Tibial artery (tissue), 4 donors: Measurements from ENCODE around the gene CHKB.

Experiments
- DNase-seq, 2 donors: peaks; one replicate each; pipeline ENCODE4 v3.0.0-alpha.2; 2019
- H3K27ac ChIP-seq, 2 donors: fragments of 200-600 bp; sonication (generic) in 1 of 2; 1 replicate in 1 of 2; 2 replicates in 1 of 2; pipeline ENCODE4 v1.5.1; 2018 to 2019; ENCODE audit warnings: mild to moderate bottlenecking in 1 of 2
- H3K27me3 ChIP-seq, 2 donors: fragments of 200-600 bp; sonication (generic) in 1 of 2; one replicate each; pipeline versions ENCODE4 v1.5.1 to v1.6.0; 2016 to 2019
- H3K36me3 ChIP-seq, 3 donors: fragments of 200-600 bp; sonication (generic) in 2 of 3; one replicate each; pipeline ENCODE4 v1.5.1; 2016 to 2019; ENCODE audit warnings: mild to moderate bottlenecking in 2 of 3
- H3K4me1 ChIP-seq, 4 donors: fragments of 200-600 bp; sonication (generic) in 2 of 4; 1 replicate in 3 of 4; 2 replicates in 1 of 4; pipeline ENCODE4 v1.5.1; 2016 to 2019
- H3K4me3 ChIP-seq, 2 donors: fragments of 200-600 bp; sonication (generic) in 1 of 2; 1 replicate in 1 of 2; 2 replicates in 1 of 2; pipeline ENCODE4 v1.5.1; 2018 to 2019; ENCODE audit warnings: mild to moderate bottlenecking in 2 of 2
- H3K9me3 ChIP-seq, 3 donors: fragments of 200-600 bp; sonication (generic) in 1 of 3; one replicate each; pipeline ENCODE4 v1.5.1; 2016 to 2019
- intact Hi-C: fragments of 100-400 bp; cut with DNase I; formaldehyde crosslinking; loops from one replicate; pipeline ENCODE4 v1.15.0; 2023; ENCODE audit warnings: low total_unique reads
- TF ChIP-seq, protein P1 (sequence below), 2 experiments: fragments of 200-600 bp in 1 of 2; fragments of 450-650 bp in 1 of 2; IDR thresholded peaks; one replicate each; pipeline ENCODE4 v1.5.1; 2017 to 2019; ENCODE audit warnings: antibody characterized with exemption in 2 of 2, mild to moderate bottlenecking in 1 of 2, moderate library complexity in 1 of 2

CHKB gene

DNA sequence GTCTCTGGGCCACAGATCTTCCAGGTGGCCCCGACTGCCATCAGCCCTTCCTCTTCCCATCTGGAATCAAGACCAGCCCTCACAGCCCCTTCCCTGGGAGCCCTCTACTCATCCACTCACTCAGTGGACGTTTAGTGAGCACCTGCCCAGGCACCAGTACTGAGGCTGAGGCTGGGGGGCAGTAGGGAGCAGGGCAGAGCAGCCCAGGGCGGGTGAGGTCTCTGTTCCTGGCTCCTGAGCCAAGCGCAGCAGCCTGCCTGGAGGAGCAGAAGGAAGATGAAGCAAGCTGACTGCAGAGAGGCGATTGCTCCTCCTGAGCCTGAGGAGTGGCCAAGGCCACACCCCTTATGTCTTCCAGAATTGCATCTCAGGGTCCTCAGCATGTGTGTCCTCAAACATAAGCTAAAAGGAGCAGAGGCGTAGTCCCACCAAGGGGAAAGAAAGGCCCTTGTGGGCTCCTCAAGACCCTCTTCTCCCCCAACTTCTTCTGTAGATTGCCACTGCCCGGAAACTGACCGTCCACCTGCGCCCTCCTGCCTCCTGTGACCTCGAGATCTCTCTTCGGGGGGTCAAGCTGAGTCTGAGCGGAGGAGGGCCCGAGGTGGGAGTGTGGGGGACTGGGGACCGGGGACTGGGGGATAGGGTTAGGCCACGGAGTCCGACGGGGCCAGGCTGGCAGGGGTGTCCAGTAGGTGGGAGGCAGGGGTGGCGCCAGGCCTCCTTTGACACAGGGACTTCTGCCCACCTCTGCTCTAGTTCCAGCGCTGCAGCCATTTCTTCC lies 23.7 kb upstream of the CHKB start:
- H3K4me1 ChIP-seq: peaks cover 0 to 1% (median 0%) of the 10 kb centered on the region in 4 donors
- H3K27ac ChIP-seq: no peak overlapping the region
- intact Hi-C loops: no loop called here
- H3K9me3 ChIP-seq: no peaks in the 10 kb centered on the region
- no peaks in the 10 kb centered on the region for H3K36me3 ChIP-seq
- H3K4me3 ChIP-seq: no peak overlapping the region
- TF ChIP-seq, protein P1, sequence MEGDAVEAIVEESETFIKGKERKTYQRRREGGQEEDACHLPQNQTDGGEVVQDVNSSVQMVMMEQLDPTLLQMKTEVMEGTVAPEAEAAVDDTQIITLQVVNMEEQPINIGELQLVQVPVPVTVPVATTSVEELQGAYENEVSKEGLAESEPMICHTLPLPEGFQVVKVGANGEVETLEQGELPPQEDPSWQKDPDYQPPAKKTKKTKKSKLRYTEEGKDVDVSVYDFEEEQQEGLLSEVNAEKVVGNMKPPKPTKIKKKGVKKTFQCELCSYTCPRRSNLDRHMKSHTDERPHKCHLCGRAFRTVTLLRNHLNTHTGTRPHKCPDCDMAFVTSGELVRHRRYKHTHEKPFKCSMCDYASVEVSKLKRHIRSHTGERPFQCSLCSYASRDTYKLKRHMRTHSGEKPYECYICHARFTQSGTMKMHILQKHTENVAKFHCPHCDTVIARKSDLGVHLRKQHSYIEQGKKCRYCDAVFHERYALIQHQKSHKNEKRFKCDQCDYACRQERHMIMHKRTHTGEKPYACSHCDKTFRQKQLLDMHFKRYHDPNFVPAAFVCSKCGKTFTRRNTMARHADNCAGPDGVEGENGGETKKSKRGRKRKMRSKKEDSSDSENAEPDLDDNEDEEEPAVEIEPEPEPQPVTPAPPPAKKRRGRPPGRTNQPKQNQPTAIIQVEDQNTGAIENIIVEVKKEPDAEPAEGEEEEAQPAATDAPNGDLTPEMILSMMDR (IDR thresholded peaks at IDR 0.05): no peak
- no peak for DNase-seq
- peaks cover under 1 to 94% of the 10 kb centered on the region in 2 donors for H3K27me3 ChIP-seq

DNA sequence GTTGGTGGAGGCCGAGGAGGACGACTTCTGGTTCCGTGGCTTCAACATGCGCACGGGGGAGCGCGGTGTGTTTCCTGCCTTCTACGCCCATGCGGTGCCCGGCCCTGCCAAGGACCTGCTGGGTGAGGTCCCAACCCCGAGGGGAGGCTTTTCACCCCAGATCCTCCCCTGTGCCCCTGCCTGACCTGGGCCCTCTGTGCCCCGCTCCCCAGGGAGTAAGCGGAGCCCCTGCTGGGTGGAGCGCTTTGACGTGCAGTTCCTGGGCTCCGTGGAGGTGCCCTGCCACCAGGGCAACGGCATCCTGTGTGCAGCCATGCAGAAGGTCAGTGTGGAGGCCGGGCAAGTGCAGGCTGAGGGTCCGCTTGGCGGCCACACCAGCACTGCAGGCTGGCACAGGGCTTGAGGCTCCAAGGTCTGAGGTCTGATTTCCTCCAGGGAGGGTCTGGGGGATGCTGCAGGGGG lies 23.0 kb upstream of the CHKB start:
- Histone ChIP-seq H3K36me3 (no peaks in the 10 kb centered on the region), H3K9me3 (no peaks in the 10 kb centered on the region), H3K27me3 (peaks cover 5 to 93% of the 10 kb centered on the region in 2 donors), H3K4me1 (peaks cover 0 to 8% (median 5%) of the 10 kb centered on the region in 4 donors), H3K4me3 (no peak overlapping the region), H3K27ac (no peak overlapping the region)
- intact Hi-C loops: no loop called here
- no peak for DNase-seq
- TF ChIP-seq, protein P1 (IDR thresholded peaks at IDR 0.05): no peak

DNA sequence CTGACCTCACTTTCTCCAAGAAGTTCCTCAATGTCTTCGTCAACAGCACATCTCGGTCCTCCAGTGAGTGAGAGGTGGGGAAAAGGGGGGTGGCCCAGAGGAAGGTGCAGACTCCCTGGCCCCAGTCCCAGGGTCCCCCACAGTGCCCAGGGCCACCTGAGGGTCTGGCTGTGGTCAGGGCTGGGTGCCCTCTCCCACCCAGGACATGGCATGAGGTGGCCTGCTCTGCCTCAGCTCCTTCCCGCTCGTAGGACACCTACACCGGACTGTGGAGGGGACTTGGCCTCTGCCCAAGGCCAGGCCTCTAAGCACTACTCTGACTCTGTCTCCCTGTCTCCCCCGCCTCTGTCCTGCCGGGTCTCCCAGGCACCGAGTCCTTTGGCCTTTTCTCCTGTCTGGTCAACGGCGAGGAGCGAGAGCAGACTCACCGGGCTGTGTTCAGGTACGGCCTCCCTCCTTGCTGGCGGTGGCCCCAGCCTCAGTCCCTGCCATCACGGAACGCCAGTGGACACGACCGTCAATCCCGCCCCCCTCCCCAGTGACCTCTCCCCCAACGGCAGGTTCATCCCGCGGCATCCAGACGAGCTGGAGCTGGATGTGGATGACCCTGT lies 22.5 kb upstream of the CHKB start:
- peaks cover 5 to 91% of the 10 kb centered on the region in 2 donors for H3K27me3 ChIP-seq
- peaks cover 0 to 14% (median 9%) of the 10 kb centered on the region in 4 donors for H3K4me1 ChIP-seq
- intact Hi-C loops: no loop called here
- TF ChIP-seq, protein P1 (IDR thresholded peaks at IDR 0.05): no peak
- H3K9me3 ChIP-seq: no peaks in the 10 kb centered on the region
- no peak overlapping the region for H3K27ac ChIP-seq
- no peaks in the 10 kb centered on the region for H3K36me3 ChIP-seq
- no peak overlapping the region for H3K4me3 ChIP-seq
- DNase-seq: no peak

DNA sequence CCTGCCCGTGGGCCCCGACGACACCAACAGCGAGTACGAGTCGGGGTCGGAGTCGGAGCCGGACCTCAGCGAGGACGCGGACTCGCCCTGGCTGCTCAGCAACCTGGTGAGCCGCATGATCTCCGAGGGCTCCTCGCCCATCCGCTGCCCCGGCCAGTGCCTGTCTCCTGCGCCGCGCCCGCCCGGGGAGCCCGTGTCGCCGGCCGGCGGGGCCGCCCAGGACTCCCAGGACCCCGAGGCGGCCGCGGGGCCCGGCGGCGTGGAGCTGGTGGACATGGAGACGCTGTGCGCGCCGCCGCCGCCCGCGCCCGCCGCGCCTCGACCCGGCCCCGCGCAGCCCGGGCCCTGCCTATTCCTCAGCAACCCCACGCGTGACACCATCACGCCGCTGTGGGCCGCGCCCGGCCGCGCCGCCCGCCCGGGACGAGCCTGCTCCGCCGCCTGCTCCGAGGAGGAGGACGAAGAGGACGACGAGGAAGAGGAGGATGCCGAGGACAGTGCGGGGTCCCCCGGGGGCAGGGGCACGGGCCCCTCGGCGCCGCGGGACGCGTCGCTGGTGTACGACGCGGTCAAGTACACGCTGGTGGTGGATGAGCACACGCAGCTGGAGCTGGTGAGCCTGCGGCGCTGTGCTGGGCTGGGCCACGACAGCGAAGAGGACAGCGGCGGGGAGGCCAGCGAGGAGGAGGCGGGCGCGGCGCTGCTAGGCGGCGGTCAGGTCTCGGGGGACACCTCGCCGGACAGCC lies 21.8 kb upstream of the CHKB start:
- intact Hi-C loops: no loop called here
- no peak overlapping the region for H3K27ac ChIP-seq
- DNase-seq: no peak
- TF ChIP-seq, protein P1 (IDR thresholded peaks at IDR 0.05): no peak
- H3K9me3 ChIP-seq: no peaks in the 10 kb centered on the region
- H3K27me3 ChIP-seq: peaks cover 5 to 91% of the 10 kb centered on the region in 2 donors
- H3K36me3 ChIP-seq: no peaks in the 10 kb centered on the region
- H3K4me3 ChIP-seq: no peak overlapping the region
- peaks cover 0 to 18% (median 10%) of the 10 kb centered on the region in 4 donors for H3K4me1 ChIP-seq

DNA sequence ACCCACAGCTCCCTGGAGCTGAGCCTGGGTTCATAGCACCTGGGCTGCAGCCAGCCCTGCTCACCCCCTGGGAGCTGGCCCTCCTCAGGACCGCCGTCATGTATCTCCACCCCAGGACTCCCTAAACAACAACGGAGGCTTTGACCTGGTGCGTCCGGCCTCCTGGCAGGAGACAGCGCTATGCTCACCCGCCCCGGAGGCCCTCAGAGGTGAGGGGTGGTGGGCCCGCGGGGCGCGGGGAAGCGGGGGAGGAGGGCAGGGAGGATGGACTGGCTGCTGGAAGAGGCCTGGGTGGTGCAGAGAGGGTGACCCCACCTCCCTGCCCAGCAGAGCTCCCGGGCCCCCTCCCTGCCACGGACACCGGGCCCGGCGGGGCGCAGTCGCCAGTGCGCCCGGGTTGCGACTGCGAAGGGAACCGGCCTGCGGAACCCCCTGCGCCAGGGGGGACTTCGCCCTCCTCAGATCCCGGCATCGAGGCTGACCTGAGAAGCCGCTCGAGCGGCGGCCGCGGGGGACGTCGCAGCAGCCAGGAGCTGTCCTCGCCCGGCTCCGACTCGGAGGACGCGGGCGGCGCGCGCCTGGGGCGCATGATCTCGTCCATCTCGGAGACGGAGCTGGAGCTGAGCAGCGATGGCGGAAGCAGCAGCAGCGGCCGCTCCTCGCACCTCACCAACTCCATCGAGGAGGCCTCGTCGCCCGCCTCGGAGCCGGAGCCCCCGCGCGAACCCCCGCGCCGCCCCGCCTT lies 21.0 kb upstream of the CHKB start:
- H3K27ac ChIP-seq: no peak overlapping the region
- H3K4me3 ChIP-seq: no peak overlapping the region
- peaks cover 5 to 92% of the 10 kb centered on the region in 2 donors for H3K27me3 ChIP-seq
- intact Hi-C loops: no loop called here
- H3K9me3 ChIP-seq: no peaks in the 10 kb centered on the region
- H3K36me3 ChIP-seq: no peaks in the 10 kb centered on the region
- peaks cover 0 to 18% (median 10%) of the 10 kb centered on the region in 4 donors for H3K4me1 ChIP-seq
- TF ChIP-seq, protein P1 (IDR thresholded peaks at IDR 0.05): no peak
- no peak for DNase-seq
